ENCODE measurements around the gene RIT2.

Gene RIT2

DNA sequence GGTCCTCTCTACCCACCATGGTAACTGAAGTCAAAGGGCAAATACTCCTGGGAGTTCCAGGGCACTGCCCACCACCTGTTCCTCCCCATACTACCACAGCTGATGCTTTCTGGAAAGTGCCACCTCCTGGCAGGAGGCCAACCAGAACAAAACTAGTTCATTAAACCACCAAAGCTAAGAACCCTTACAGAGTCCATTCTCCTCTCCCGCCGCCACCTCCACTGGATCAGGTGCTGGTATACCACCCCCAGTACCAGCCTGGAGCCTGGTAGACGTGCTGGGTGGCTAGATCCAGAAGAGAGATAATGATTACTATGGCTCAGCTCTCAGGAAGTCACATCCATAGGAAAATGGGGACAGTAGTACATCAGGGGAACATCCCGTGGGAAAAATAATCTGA lies 300.9 kb downstream of the RIT2 start:
- 0 out of 2 replicates have a peak, but pooled peaks cover 3% of the 10 kb centered on the region for H3K9me2 ChIP-seq (replicated peaks; ENCODE audit: insufficient read depth, low read length)
- H3K4me3 ChIP-seq (ENCODE audit: insufficient read depth, low read length, poor library complexity, severe bottlenecking), result no peak overlapping the region
- H3K9ac ChIP-seq (ENCODE audit: low read length), result no peak overlapping the region
- no peak overlapping the region for H3K4me2 ChIP-seq (ENCODE audit: low read depth, low read length, poor library complexity, severe bottlenecking)
- no peak overlapping the region for H2AFZ ChIP-seq (ENCODE audit: low read depth, low read length, severe bottlenecking)
- H3K27me3 ChIP-seq (ENCODE audit: low read length), result no peaks in the 10 kb centered on the region
- no peaks in the 10 kb centered on the region for H3K79me2 ChIP-seq (ENCODE audit: insufficient read depth, low read length)
- no peaks in the 10 kb centered on the region for H3K9me3 ChIP-seq (ENCODE audit: insufficient read depth, low read length)
- H3K36me3 ChIP-seq (ENCODE audit: low read length), result no peaks in the 10 kb centered on the region
- no peaks in the 10 kb centered on the region for H3F3A ChIP-seq (ENCODE audit: insufficient read depth)
- TF ChIP-seq, protein P1, sequence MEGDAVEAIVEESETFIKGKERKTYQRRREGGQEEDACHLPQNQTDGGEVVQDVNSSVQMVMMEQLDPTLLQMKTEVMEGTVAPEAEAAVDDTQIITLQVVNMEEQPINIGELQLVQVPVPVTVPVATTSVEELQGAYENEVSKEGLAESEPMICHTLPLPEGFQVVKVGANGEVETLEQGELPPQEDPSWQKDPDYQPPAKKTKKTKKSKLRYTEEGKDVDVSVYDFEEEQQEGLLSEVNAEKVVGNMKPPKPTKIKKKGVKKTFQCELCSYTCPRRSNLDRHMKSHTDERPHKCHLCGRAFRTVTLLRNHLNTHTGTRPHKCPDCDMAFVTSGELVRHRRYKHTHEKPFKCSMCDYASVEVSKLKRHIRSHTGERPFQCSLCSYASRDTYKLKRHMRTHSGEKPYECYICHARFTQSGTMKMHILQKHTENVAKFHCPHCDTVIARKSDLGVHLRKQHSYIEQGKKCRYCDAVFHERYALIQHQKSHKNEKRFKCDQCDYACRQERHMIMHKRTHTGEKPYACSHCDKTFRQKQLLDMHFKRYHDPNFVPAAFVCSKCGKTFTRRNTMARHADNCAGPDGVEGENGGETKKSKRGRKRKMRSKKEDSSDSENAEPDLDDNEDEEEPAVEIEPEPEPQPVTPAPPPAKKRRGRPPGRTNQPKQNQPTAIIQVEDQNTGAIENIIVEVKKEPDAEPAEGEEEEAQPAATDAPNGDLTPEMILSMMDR (IDR thresholded peaks at IDR 0.05; ENCODE audit: insufficient read depth, low read length, poor library complexity, severe bottlenecking), result no peak
- TF ChIP-seq EZH2phosphoT487 (conservative IDR thresholded peaks at IDR 0.05; ENCODE audit: low read length), result no peak
- no peak overlapping the region for H3K27ac ChIP-seq (ENCODE audit: low read depth, low read length)
- H4K20me1 ChIP-seq (ENCODE audit: low read depth, low read length), result no peaks in the 10 kb centered on the region

DNA sequence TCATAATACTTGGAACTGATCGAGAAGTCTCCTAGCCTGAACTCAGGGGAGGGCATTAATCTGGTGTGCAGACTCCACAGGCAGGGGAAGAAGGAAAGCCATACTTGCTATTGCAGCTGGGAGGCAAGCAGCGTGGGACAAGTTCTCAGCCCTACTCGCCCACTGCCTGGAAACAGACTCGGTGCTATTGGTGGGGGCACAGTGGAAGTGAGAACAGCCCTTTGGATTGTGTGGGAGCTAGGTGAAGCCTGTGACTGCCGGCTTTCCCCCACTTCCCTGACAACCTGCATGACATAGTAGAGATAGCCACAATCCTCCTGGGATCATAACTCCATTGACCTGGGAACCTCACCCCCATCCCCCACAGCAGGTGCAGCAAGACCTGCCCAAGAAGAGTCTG lies 301.3 kb downstream of the RIT2 start:
- TF ChIP-seq, protein P1 (IDR thresholded peaks at IDR 0.05; ENCODE audit: insufficient read depth, low read length, poor library complexity, severe bottlenecking), result no peak
- TF ChIP-seq EZH2phosphoT487 (conservative IDR thresholded peaks at IDR 0.05; ENCODE audit: low read length), result no peak
- no peak overlapping the region for H2AFZ ChIP-seq (ENCODE audit: low read depth, low read length, severe bottlenecking)
- H3K9ac ChIP-seq (ENCODE audit: low read length), result no peak overlapping the region
- H3K36me3 ChIP-seq (ENCODE audit: low read length), result no peaks in the 10 kb centered on the region
- H3K27ac ChIP-seq (ENCODE audit: low read depth, low read length), result no peak overlapping the region
- H3K9me2 ChIP-seq (replicated peaks; ENCODE audit: insufficient read depth, low read length), result 0 out of 2 replicates have a peak, but pooled peaks cover 3% of the 10 kb centered on the region
- H3K79me2 ChIP-seq (ENCODE audit: insufficient read depth, low read length), result no peaks in the 10 kb centered on the region
- H4K20me1 ChIP-seq (ENCODE audit: low read depth, low read length), result no peaks in the 10 kb centered on the region
- no peak overlapping the region for H3K4me3 ChIP-seq (ENCODE audit: insufficient read depth, low read length, poor library complexity, severe bottlenecking)
- H3K4me2 ChIP-seq (ENCODE audit: low read depth, low read length, poor library complexity, severe bottlenecking), result no peak overlapping the region
- no peaks in the 10 kb centered on the region for H3F3A ChIP-seq (ENCODE audit: insufficient read depth)
- no peaks in the 10 kb centered on the region for H3K27me3 ChIP-seq (ENCODE audit: low read length)
- no peaks in the 10 kb centered on the region for H3K9me3 ChIP-seq (ENCODE audit: insufficient read depth, low read length)

DNA sequence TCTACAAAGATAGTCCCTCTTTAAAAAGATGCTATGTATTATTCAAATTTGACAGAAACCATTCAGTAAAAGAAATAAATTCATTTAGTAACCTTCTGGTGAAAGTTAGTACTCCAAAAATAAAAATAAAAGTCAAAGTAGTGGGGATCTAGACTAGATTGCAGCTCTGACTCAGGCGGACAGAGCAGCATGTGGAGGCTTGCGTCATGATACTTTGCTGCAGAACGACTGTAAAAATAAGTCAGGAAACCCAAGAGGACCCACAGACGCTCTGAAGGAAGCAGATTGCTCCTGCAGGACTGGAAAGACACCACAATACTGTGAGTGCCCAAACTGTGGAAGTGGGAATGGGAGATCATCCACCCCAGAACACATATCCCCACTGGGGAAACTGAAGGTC lies 301.9 kb downstream of the RIT2 start:
- no peaks in the 10 kb centered on the region for H3K79me2 ChIP-seq (ENCODE audit: insufficient read depth, low read length)
- no peaks in the 10 kb centered on the region for H3K9me3 ChIP-seq (ENCODE audit: insufficient read depth, low read length)
- H3K9me2 ChIP-seq (replicated peaks; ENCODE audit: insufficient read depth, low read length), result 0 out of 2 replicates have a peak, but pooled peaks cover 3% of the 10 kb centered on the region
- H3K36me3 ChIP-seq (ENCODE audit: low read length), result no peaks in the 10 kb centered on the region
- no peak overlapping the region for H3K4me3 ChIP-seq (ENCODE audit: insufficient read depth, low read length, poor library complexity, severe bottlenecking)
- no peak overlapping the region for H3K9ac ChIP-seq (ENCODE audit: low read length)
- TF ChIP-seq EZH2phosphoT487 (conservative IDR thresholded peaks at IDR 0.05; ENCODE audit: low read length), result no peak
- TF ChIP-seq, protein P1 (IDR thresholded peaks at IDR 0.05; ENCODE audit: insufficient read depth, low read length, poor library complexity, severe bottlenecking), result no peak
- no peaks in the 10 kb centered on the region for H4K20me1 ChIP-seq (ENCODE audit: low read depth, low read length)
- no peaks in the 10 kb centered on the region for H3F3A ChIP-seq (ENCODE audit: insufficient read depth)
- H3K27ac ChIP-seq (ENCODE audit: low read depth, low read length), result no peak overlapping the region
- no peak overlapping the region for H3K4me2 ChIP-seq (ENCODE audit: low read depth, low read length, poor library complexity, severe bottlenecking)
- H3K27me3 ChIP-seq (ENCODE audit: low read length), result no peaks in the 10 kb centered on the region
- no peak overlapping the region for H2AFZ ChIP-seq (ENCODE audit: low read depth, low read length, severe bottlenecking)
